Type B pancreatic cell (in vitro differentiated cells): Measurements from ENCODE around the gene PTEN. TPM values are rescaled to one million over a fixed set of nuclear protein-coding genes. Genes with fewer than 3 reads are reported as not detected.

Source experiments
- DNase-seq: peaks from one replicate; pipeline ENCODE4 v3.0.0; 2021; ENCODE audit warnings: mixed read lengths; ENCODE audit not compliant: unreplicated experiment; ENCODE audit errors: extremely low spot score
- H3K27ac Mint-ChIP-seq: 2 replicates; pipeline ENCODE4 v1.8.0; 2021; ENCODE audit warnings: mild to moderate bottlenecking, mixed read lengths
- H3K27me3 Mint-ChIP-seq: 2 replicates; pipeline ENCODE4 v1.8.0; 2021; ENCODE audit warnings: mixed read lengths
- H3K36me3 Mint-ChIP-seq: 2 replicates; pipeline ENCODE4 v1.8.0; 2021; ENCODE audit warnings: mixed read lengths
- H3K4me1 Mint-ChIP-seq: one replicate; pipeline ENCODE4 v1.8.0; 2021; ENCODE audit warnings: mixed read lengths; ENCODE audit not compliant: unreplicated experiment
- H3K4me3 Mint-ChIP-seq: 2 replicates; pipeline ENCODE4 v1.8.0; 2021; ENCODE audit warnings: mild to moderate bottlenecking, mixed read lengths
- H3K9me3 Mint-ChIP-seq: 2 replicates; pipeline ENCODE4 v1.8.0; 2021; ENCODE audit warnings: mixed read lengths
- CTCF ChIP-seq: fragments of 200-600 bp; sonication (generic); conservative IDR thresholded peaks from 2 replicates; pipeline ENCODE4 v1.5.0; 2021; ENCODE audit warnings: antibody characterized with exemption, mild to moderate bottlenecking
- total RNA-seq: library from RNA; stranded (reverse); gene quantifications from 2 replicates; pipeline ENCODE4 v1.2.1, GENCODE V29; 2021; ENCODE audit warnings: low replicate concordance

The PTEN gene
- total RNA-seq, 1 donor from 2014 or later, result 93.1 TPM

- no peak for TF ChIP-seq CTCF
- Mint-ChIP-seq H3K4me1 (peaks cover 7% of the 10 kb centered on the region), H3K27ac (no peak overlapping the region), H3K27me3 (no peaks in the 10 kb centered on the region), H3K9me3 (no peaks in the 10 kb centered on the region), H3K36me3 (no peaks in the 10 kb centered on the region), H3K4me3 (no peak overlapping the region)
- no peak for DNase-seq
Observed at GRCh38 chr10:87978166-87978565, 114.7 kb downstream of the PTEN start.

- Mint-ChIP-seq H3K27ac (no peak overlapping the region), H3K36me3 (no peaks in the 10 kb centered on the region), H3K27me3 (no peaks in the 10 kb centered on the region), H3K9me3 (peaks cover 4% of the 10 kb centered on the region), H3K4me3 (no peak overlapping the region), H3K4me1 (peaks cover 7% of the 10 kb centered on the region)
- no peak for TF ChIP-seq CTCF
- DNase-seq, result no peak
Observed at GRCh38 chr10:87979847-87980246, 116.4 kb downstream of the PTEN start.

- no peak overlapping the region for H3K27ac Mint-ChIP-seq
- peaks cover 4% of the 10 kb centered on the region for H3K9me3 Mint-ChIP-seq
- no peak for TF ChIP-seq CTCF
- H3K36me3 Mint-ChIP-seq, result no peaks in the 10 kb centered on the region
- H3K4me3 Mint-ChIP-seq, result no peak overlapping the region
- no peaks in the 10 kb centered on the region for H3K27me3 Mint-ChIP-seq
- no peaks in the 10 kb centered on the region for H3K4me1 Mint-ChIP-seq
- DNase-seq, result no peak
Observed at GRCh38 chr10:87983716-87984115, 120.3 kb downstream of the PTEN start.

GRCh38 chr10:87987206-87987605 lies 123.8 kb downstream of the PTEN start:
- H3K27ac Mint-ChIP-seq, result no peak overlapping the region
- H3K4me3 Mint-ChIP-seq, result no peak overlapping the region
- no peaks in the 10 kb centered on the region for H3K27me3 Mint-ChIP-seq
- H3K4me1 Mint-ChIP-seq, result no peaks in the 10 kb centered on the region
- peaks cover 4% of the 10 kb centered on the region for H3K9me3 Mint-ChIP-seq
- TF ChIP-seq CTCF, result no peak
- no peaks in the 10 kb centered on the region for H3K36me3 Mint-ChIP-seq
- DNase-seq, result no peak

- no peaks in the 10 kb centered on the region for H3K9me3 Mint-ChIP-seq
- no peak overlapping the region for H3K4me3 Mint-ChIP-seq
- H3K27ac Mint-ChIP-seq, result no peak overlapping the region
- DNase-seq, result no peak
- no peaks in the 10 kb centered on the region for H3K27me3 Mint-ChIP-seq
- H3K36me3 Mint-ChIP-seq, result no peaks in the 10 kb centered on the region
- H3K4me1 Mint-ChIP-seq, result no peaks in the 10 kb centered on the region
- no peak for TF ChIP-seq CTCF
Observed at GRCh38 chr10:87991946-87992345, 128.5 kb downstream of the PTEN start.

GRCh38 chr10:88004451-88004850 lies 141.0 kb downstream of the PTEN start:
- Mint-ChIP-seq H3K9me3 (no peaks in the 10 kb centered on the region), H3K27me3 (no peaks in the 10 kb centered on the region)

More at GRCh38 chr10:88004451-88004850, 141.0 kb downstream of the PTEN start:
- H3K36me3 Mint-ChIP-seq, result no peaks in the 10 kb centered on the region
- no peak for DNase-seq
- H3K4me3 Mint-ChIP-seq, result no peak overlapping the region
- no peak overlapping the region for H3K27ac Mint-ChIP-seq
- H3K4me1 Mint-ChIP-seq, result no peaks in the 10 kb centered on the region
- no peak for TF ChIP-seq CTCF
